Gastrocnemius medialis (tissue), 4 donors: ENCODE data around the gene LPIN1.

Source experiments
- CTCF ChIP-seq, 5 experiments: fragments of 450-650 bp in 3 of 5; fragments of 200-600 bp in 2 of 5; sonication (generic) in 2 of 5; IDR thresholded peaks in 4 of 5; conservative IDR thresholded peaks in 1 of 5; 1 replicate in 4 of 5; 2 replicates in 1 of 5; pipeline ENCODE4 v1.5.1; 2016 to 2019; ENCODE audit warnings: antibody characterized with exemption in 5 of 5, mild to moderate bottlenecking in 3 of 5, moderate library complexity in 3 of 5
- POLR2A ChIP-seq, 2 donors: fragments of 450-650 bp; IDR thresholded peaks; one replicate each; pipeline ENCODE4 v1.6.1; 2017; ENCODE audit warnings: antibody characterized with exemption in 2 of 2, mild to moderate bottlenecking in 2 of 2, moderate library complexity in 2 of 2

GRCh38 chr2:11777066-11777782 lies 30.8 kb downstream of the LPIN1 start:
- TF ChIP-seq POLR2A (IDR thresholded peaks at IDR 0.05) (no peak), CTCF (IDR thresholded peaks at IDR 0.05 in 4 of 5, conservative IDR thresholded peaks at IDR 0.05 in 1 of 5) (no peak)
